Measurements from ENCODE around the gene TDG.

TDG gene

DNA sequence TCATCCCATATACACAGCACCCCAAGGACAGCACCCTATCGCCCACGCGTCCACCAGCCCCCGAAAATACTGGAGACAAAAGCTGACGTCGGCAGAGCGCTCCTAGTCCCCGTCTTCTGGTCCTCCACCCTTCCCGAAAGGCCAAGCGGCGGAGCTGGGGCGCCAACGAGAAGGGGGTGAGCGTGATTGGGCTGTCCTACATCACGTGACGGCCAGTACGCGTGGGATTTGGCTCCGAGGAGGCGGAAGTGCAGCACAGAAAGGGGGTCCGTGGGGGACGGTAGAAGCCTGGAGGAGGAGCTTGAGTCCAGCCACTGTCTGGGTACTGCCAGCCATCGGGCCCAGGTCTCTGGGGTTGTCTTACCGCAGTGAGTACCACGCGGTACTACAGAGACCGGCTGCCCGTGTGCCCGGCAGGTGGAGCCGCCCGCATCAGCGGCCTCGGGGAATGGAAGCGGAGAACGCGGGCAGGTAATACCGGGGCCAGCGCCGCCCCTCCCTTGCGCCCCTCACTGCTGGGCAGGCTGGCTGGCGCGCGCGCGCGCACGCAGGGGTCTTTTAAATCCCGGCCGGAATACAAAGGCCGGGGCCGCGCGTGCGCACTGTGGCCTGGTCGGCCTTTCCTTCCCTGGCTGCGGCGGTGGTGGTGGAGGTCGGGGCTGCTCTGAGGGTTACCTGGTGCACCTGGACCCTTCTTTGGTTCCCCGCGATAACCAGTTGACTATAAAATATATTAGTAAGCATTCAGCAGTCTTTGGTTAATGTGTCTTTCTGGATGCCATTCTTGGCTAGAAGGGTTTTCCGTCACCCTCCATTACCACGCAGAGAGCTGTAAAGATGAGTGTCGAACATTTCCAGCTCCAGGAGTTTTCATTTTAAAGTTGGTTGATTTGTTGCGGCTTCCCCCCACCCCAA is at the start of gene TDG:
TSS of gene TDG (plus strand) at position 283 of the 915 bp plus-strand sequence. CDS start at position 449, 166 bp downstream.
- peak; percentile 94 for DNase-seq

DNA sequence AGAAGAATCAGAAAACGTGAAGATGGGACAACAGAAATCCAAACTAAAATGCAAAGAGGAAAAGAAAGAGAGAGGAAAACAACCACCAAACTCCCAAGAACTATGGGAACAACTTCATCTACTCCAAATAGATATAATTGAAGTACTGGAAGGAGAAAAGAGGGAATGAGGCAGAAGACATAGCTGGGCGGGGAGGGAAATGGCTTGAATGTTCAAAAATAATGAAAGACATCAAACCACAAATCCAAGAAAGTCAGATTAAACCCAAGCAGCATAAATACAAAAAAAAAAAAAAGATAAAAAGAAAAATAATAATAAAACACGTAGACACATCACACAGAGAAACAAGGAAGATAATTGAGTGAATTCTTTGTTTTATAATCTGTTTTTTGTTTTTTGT is 47.8 kb upstream of the TDG start:
- no peak for DNase-seq

DNA sequence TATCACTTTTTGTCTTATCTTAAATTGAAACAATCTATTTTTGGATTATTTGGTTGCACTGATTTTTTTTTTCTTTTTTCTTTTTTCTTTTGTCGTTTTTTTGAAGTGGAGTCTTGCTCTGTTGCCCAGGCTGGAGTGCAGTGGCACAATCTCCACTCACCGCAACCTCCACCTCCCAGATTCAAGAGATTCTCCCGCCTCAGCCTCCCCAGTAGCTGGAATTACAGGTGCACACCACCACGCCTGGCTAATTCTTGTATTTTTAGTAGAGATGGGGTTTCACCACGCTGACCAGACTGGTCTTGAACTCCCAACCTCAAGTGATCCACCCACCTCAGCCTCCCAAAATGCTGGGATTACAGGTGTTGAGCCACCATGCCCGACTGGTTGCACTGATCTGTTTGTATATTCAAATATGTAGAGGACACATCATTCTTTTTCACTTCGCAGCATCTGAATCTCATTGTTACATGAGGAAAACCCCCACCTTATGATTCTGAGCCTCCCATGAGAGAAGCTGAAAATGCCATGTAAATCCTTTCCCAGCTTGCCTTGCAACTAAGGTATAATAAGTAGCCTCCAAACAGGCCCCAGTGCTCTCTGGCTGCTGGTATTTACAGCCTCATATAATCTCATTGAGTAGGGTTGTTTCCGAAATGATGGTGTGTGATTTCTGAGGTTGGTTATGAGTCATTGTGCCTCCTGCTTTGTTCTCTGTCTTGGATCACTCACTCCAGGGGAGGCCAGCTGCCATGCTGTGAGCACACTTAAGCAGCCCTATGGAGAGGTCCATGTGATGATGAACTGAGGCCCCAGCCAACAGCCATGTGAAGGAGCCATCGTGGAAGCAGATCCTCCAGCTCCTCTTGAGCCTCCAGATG is 40.7 kb upstream of the TDG start:
- peak; percentile 35 for DNase-seq

DNA sequence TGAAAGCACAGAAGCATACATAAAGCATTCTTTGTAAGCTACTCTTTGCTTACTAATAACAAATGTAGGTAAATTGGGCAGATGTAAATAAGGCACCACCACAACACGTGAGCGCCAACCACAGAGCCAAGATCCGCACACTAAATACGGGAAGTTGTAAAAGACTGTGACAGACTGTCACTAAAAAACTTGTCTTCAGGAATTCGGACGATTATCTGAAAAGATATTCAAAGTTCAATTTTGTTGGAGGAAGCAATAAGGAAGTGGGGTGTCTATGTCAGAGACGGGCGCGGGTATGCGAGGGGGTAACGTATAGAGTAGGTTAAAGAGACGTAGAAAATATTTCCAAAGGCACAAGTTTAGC is 37.0 kb upstream of the TDG start:
- DNase-seq = peak; percentile 26

DNA sequence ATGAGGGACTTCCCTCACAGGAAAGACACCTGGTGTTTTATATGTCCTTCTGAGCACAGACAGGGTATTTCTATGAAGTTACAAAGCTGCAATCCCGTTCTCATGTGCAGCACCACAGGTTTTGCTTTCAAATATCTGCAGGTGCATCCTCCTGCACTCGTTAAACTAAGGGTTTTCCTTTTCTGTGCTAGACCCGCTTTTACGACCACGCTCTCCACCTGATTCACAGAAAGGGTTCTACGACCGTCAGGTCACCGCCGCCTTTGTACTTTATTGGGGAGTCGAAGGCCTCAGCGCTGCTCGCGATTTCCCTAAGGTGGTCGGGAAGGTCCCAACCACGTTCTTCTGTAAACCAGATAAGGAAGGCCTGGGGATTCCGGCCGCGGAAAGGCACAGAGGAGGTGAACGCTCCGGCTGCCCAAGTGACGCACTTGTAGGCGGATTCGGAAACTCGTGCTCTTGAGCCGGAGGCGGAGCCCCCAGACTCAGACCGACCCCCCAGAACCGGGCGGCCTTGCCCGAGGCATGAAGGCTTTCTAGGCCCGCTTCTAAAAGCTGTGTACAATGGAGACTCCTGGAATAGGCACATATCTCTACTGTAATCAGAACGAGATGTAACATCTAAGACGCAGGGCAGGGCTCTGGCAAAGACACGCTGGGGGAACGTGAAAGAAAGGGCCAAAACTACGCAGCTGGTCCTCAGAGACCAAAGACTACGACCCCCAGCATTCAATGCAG is 36.5 kb upstream of the TDG start:
- peak; percentile 87 for DNase-seq

DNA sequence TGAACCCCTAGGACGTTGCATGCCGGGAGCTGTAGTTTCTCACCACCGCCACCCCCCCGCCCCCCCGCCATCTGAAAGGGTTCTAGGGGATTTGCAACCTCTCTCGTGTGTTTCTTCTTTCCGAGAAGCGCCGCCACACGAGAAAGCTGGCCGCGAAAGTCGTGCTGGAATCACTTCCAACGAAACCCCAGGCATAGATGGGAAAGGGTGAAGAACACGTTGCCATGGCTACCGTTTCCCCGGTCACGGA is 36.0 kb upstream of the TDG start:
- no peak for DNase-seq

DNA sequence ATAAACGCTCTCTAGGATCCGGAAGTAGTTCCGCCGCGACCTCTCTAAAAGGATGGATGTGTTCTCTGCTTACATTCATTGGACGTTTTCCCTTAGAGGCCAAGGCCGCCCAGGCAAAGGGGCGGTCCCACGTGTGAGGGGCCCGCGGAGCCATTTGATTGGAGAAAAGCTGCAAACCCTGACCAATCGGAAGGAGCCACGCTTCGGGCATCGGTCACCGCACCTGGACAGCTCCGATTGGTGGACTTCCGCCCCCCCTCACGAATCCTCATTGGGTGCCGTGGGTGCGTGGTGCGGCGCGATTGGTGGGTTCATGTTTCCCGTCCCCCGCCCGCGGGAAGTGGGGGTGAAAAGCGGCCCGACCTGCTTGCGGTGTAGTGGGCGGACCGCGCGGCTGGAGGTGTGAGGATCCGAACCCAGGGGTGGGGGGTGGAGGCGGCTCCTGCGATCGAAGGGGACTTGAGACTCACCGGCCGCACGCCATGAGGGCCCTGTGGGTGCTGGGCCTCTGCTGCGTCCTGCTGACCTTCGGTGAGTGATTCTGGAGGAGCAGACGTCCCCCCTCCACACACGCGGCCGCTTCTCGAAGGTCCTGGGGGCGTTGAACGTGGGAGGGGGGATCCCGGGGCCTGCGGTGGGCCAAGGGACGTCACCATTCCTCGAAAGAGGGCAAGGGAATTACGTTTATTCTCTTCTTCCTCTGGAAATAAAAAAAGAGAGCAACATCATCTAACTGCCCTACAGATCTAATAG is 35.5 kb upstream of the TDG start, which contains the start of gene HSP90B1:
TSS of gene HSP90B1 (plus strand) at position 377 of the 753 bp plus-strand sequence. CDS start at position 483, 106 bp downstream.
- DNase-seq = peak; percentile 99

DNA sequence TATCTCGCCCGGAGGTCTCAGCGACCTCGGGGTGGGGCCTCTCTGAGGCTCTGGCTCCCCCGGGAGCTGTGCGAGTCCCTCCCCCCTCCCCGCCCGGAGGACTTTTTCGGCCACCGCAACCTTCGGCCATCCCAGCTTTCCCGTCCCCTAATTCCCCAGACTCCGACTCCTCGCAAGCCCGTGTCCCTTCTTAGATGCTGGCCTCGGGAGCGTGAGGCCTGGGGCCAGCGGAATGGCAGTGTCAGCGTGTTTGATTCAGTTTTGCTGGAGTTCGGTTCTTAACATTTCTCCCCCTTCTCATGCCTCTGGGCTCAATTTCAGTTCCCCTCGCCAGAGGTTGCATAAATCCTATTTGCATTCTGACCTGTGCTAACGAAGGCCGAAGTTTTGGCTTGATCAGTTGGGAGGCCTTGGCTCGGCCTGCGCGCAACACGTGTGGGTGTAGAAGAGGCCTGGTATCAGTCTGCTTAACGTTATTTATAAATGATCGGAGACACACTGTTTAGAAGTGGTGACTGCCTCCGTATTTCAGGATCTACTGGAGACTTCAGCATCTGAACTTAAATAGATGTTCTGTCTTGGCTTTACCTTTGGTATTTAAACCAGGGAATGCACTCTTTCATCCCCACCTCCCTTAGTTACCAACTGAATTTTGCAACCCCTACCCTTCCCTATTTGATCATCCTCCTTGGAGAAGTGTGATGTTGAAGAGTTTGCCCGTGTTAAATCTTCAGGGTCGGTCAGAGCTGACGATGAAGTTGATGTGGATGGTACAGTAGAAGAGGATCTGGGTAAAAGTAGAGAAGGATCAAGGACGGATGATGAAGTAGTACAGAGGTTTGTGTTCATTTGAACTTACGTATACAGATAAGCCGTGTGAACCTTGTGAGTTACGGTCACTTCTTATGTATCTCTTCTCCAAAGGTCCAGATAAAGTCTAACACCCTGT is 34.6 kb upstream of the TDG start:
- DNase-seq = no peak

DNA sequence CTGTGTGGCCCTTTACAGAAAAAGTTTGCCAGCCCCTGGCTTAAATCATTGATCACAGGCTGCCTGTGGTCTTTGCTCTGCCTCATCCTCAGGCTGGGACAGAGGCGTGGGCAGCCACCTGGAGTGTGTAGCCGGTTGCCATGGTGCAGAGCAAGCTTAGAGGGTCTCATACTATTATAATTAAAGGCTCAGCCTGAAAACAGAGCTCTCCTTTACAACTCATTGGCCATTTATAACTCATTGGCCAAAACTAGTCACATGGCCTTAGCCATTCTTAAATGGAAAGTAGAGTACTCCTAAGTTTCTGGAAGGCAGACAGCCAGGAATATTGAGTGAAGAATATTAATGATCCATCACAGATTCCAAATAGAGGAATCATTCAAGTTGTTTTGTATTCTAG is 32.4 kb upstream of the TDG start:
- no peak for DNase-seq

DNA sequence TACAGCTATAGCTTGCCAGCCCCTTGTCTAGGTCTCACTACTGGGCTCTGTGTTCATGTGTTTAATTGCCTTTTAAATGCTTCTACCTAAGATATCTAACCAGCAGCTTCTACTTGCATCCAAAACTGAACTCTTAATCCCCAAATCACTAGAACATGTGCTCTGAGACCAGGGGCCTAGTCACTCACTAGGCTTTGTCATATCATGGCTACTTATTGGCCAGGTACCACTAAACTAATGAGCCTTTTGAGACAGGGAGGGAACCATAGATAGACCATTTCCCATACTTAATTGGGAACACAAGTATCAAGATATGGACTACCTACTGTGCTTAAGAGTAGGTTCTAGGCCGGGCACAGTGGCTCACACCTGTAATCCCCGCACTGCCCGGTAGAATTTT is 29.0 kb upstream of the TDG start:
- no peak for DNase-seq

DNA sequence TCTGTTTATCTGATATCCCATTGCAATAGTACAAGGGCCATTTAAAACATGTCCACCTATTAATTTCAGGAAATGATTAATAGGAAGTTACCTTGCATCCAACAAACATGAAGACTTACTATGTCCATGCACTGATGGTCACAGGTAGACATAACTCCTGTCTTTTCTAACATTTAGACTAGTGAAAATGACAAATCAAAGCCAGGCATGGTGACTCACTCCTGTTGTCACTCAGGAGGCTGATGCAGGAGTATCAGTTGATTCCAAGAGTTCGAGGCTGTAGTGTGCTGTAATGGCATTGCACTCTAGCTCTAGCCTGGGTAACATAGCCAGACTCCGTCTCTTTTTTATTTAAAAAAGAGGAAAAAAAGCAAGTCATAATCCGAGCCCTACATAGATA is 20.7 kb upstream of the TDG start:
- DNase-seq = no peak

DNA sequence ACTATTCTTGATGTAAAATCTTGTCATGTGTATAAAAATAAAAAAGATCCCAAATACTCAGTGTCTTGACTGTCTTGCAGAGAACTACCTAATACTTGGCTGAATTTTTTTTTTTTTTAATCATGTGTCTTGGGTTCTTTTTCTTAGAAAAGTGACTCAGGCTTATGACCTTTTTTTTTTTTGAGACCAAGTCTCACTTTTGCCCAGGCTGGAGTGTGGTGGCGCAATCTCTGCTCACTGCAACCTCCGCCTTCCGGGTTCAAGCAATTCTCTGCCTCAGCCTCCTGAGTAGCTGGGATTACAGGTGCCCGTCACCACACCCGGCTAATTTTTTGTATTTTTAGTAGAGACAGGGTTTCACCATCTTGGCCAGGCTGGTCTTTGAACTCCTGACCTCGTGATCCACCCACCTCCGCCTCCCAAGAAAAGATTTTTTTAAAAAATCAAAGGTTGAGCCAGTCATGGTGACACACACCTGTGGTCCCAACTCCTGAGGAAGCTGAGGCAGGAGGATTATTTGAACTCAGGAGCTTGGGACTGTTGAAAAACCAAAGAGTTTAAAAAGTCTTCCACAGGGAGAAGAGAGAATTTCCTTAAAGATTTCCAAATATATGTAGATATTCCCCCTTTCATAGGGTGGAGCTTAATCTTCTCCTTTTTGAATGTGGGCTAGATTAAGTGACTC is 17.7 kb upstream of the TDG start:
- no peak for DNase-seq

DNA sequence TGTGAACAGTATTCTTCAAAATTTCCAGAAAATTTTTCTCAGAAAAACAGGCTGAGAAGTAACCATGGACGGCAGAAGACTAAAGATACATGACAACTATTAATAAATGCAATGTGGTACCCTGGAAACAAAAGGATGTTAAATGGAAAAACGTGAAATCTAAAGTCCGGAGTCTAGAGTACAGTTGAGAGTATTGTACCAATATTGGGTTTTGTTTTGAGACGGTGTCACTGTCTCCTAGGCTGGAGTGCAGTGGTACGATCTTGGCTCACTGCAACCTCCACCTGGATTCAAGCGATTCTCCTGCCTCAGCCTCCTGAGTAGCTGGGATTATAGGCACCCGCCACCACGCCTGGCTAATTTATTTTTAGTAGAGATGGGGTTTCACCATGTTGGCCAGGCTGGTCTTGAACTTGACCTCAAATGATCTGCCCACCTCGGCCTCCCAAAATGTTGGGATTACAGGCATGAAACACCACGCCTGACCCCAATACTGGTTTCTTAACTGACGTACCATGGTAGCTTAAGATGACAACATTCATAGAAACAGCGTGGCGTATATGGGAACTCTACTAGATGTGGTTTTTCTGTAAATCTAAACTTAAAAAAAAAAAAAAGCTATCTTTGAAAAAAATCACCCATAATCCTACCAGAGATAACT is 16.8 kb upstream of the TDG start:
- no peak for DNase-seq

DNA sequence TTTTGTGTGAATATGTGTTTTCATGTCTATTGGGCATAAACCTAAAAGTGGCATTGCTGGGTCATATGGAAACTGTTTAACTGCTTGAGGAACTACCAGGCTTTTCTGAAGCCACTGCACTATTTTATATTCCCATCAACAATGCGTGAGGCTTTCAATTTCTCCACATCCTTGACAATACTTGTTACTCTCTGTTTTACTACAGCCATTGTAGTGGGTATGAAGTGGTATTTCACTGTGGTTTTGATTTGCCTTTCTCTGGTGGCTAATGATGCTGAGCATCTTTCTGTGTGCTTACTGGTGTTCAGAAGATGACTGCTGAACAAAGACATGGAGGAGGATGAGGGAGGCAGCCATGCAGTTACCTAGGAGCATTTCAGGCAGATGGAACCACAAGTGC is 13.2 kb upstream of the TDG start:
- no peak for DNase-seq

DNA sequence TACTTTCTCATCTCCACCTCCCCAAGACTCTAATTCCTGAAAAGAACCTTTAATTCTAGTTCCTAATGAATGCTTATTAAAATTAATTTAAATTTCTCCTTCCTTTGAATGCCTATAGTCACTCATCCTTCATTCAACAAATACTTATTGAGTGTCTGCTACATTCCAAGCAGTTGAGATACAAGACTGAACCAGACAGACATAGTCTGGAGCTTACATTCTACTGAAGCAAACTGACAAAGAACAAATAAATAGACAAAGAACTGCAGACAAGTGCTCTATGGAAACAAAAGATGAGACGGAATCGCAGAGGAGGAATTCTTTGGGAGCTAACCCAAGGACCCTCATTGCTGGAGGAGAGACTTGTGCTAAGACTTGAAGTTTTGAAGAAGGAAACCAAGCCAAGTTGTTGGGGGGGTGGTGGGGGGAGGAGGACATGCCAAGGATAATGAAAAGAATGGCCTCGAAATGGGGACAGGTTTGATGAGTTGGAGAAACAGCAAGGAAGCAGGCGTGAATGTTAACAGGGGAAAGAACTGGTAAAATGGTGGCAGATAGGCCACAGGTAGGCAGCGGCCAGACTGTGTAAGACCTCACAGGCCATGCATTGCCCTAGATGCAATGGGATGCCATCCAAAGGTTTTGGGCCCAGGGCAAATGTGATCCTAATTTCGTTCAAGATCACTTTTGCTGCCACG is 9.7 kb upstream of the TDG start:
- no peak for DNase-seq

DNA sequence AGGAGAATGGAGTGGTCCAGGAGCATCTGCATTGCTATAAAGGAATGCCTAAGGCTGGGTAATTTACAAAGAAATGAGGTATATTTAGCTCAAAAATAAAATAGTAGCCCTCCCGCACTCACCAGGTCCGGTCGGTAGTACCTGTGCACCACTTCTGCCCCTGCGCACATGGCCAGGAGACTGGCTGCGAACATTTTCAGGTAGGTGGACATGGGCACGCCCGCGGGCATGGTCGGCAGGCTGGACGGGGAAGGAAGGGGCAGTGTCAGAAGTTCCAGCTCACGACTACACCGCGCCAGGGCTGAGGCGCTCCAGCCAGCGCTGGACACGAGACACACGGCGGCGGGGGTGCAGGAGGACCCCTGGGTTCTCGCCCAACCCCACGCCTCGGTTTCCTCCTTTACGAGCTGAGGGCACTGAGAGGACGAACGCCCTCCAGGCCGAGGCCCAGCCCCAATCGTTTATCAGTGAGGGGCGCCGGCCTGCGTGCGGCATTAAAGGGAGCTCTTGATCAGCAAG is 9.1 kb upstream of the TDG start:
- DNase-seq = no peak

DNA sequence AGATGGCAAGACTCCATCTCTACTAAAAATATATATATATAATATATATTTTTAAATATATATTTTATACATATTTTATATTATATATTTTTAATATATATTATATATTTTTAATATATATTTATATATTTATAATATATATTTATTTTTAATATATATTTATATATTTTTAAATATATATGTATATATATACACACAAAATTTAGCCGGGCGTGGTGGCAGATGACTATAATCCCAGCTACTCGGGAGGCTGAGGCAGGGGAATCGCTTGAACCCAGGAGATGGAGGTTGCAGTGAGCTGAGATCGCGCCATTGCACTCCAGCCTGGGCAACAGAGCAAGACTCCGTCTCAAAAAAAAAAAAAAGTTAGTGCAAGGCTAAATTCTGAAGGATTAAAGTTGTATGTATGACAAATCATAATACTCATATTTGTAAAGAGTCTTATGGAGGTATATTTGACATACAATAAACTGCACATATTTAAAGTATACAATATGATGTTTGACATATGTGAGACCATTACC is 7.7 kb upstream of the TDG start:
- DNase-seq = no peak

DNA sequence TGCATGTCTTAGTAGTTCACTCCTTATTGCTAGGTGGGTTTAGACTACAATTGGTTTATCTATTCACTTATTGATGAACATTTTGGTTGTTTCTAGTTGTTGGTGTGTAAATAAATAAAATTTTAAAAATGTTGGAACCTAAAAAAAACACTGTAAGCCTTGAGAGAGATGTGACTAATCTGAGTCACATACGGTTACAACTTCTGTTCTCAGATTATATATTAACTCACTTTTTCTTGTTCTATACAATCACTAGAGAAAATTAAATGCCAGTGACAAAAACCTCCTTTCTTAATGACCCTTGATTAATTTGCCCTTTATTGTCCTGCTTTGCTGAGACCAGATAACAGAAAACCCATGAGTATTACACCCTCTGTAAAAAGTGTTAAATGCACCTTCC is 7.1 kb upstream of the TDG start:
- DNase-seq = no peak

DNA sequence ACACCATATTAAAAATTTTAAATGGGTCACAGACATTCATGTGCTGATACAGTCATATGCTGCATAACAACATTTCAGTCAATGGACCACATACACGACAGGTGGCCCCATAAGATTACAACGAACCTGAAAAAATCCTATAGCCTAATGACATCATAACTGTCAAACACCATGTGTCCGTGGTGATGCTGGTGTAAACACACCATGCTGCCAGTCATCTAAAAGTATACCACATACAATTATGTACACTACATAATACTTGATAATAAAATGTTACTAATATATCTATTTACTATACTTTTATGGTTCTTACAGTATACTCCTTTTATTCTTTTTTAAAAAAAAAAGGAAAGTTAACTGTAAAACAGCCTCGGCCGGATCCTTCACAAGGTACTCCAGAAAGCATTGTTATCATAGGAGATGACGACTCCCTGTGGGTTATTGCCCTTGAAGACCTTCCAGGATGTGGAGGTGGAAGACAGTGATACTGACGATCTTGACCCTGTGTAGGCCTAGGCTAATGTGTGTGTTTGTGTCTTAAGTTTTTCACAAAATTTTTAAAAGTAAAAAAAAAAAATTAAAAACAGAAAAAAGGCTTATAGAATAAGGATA is 5.0 kb upstream of the TDG start:
- no peak for DNase-seq

Measured in SHP77 treated with DMSO at 0.1 percent for 48 hours (cell line).